ENCODE data around the gene HPN. TPM values are rescaled to one million over a fixed set of nuclear protein-coding genes. Genes with fewer than 3 reads are reported as not detected.

The HPN gene
- total and polyA plus RNA-seq, 2 donors (not counting 3 experiments of a cell fraction or from before 2014, with no cell fraction given) = 0.10 TPM; not detected in 1

DNA sequence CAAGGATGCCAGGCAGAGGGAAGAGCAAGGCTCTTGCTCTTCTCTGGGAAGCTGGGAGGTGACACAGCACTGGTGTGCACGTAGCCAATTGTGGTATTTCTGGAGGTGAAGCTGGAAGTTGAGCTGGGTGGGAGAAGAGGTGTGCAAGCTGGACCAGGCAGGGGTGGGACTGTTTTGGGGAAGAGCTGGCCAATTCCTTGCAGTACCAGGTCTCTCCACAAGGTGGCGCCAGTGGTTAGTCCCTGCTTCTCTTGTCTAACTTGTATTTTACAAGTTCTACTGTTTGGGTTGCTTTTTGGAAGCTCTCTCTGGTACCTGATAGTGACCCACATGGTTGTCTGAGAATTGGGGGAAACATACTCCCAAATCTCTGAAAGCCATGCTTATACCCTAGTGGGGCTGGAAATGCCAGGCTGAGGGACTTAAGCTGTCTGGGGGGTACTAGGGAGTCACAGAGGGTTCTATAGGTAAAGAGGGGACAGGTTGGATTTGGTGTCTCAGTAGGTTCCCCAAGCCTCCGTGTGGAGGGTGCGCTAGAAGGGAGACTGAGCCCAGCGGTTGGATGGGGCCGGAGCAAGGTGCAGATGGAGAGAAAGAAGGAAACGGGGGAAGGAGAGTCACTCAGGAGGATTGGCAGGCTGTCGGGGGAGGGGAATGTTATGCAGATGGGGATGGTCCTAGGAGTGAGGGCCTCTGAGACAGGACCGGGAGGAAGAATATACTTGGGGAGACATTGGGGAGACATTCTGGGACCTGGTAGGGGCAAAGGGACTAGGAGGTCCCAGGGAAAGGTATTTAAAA lies 3.0 kb downstream of the HPN start:
- no peak overlapping the region for H3K4me3 ChIP-seq (replicated peaks in 1 of 3; ENCODE audit: insufficient read depth in 1 of 3, low read depth in 1 of 3, low read length in 3 of 3)
- no peak overlapping the region for H3K27ac ChIP-seq (ENCODE audit: insufficient read depth, low read depth, low read length)
- H4K20me1 ChIP-seq (replicated peaks; ENCODE audit: control insufficient read depth, extremely low read depth, insufficient read depth, low read length) = no peaks in the 10 kb centered on the region
- no peaks in the 10 kb centered on the region for H3K79me2 ChIP-seq (ENCODE audit: control insufficient read depth, insufficient read depth, low read length)
- H3K27me3 ChIP-seq (ENCODE audit: control insufficient read depth in 2 of 2, insufficient read depth in 2 of 2, low read length in 2 of 2) = no peaks in the 10 kb centered on the region
- H3K9me1 ChIP-seq (replicated peaks; ENCODE audit: control insufficient read depth, extremely low read depth, insufficient read depth, low read length) = no peaks in the 10 kb centered on the region
- H3K4me2 ChIP-seq (ENCODE audit: insufficient read depth, low read length) = no peak overlapping the region
- no TSS peak for BruUV-seq (replicated peaks)
- CTCF ChIA-PET = interaction anchor here (0.7 to 3.2 kb wide), 40 partner anchors 10 to 252 kb away, joined by 3 to 35 read pairs (median 4); partner anchors contain the start of genes FXYD5, LGI4, ZNF30 and ZNF792
- TF ChIP-seq POLR2A (IDR thresholded peaks at IDR 0.05; ENCODE audit: low read depth, low read length) (no peak), CTCF (IDR thresholded peaks at IDR 0.05; ENCODE audit: extremely low read depth in 1 of 2, insufficient read depth in 1 of 2, low read depth in 1 of 2, low read length in 2 of 2) (peak; percentile 96 to 97), GATA2 (IDR thresholded peaks at IDR 0.05; ENCODE audit: insufficient read depth, insufficient read length, low read depth, low read length) (no peak)
- FAIRE-seq (peak; percentile 78), DNase-seq (ENCODE audit: low read depth, low spot score) (peak; percentile 65)
- dilution Hi-C loops (cut with MboI; ENCODE audit: extremely low pct_ligation_motif_present, low sequenced_read_pairs) (no loop called here), intact Hi-C loops (cut with micrococcal nuclease) (loop anchor here (1.0 kb wide), 3 partner anchors 46 to 91 kb away; partner anchors contain the start of gene LGI4)
- peaks cover 11% of the 10 kb centered on the region for H3K4me1 ChIP-seq (ENCODE audit: control insufficient read depth, extremely low read depth, insufficient read depth, low read length)
- H2AFZ ChIP-seq (ENCODE audit: low read depth, low read length) = no peak overlapping the region
- H3K36me3 ChIP-seq (ENCODE audit: control insufficient read depth in 2 of 2, extremely low read depth in 1 of 2, insufficient read depth in 2 of 2, low read length in 2 of 2) = no peaks in the 10 kb centered on the region
- no peak overlapping the region for H3K9ac ChIP-seq (replicated peaks; ENCODE audit: extremely low read depth, insufficient read depth, low read length)
- POLR2A ChIA-PET = interaction anchor here (0.6 kb wide), 1 partner anchor 14 kb away, joined by 3 read pairs; no protein-coding TSS in a partner anchor
- H3K9me3 ChIP-seq (replicated peaks; ENCODE audit: control insufficient read depth, insufficient read depth, low read length) = no peaks in the 10 kb centered on the region
